NCI-H446 treated with DMSO at 0.1 percent for 48 hours (cell line): Measurements from ENCODE around the gene GRPEL1.

ENCODE experiments used
- DNase-seq: peaks from one replicate; lab custom pipeline; 2025; lab: John Stamatoyannopoulos, UW

The GRPEL1 gene

DNA sequence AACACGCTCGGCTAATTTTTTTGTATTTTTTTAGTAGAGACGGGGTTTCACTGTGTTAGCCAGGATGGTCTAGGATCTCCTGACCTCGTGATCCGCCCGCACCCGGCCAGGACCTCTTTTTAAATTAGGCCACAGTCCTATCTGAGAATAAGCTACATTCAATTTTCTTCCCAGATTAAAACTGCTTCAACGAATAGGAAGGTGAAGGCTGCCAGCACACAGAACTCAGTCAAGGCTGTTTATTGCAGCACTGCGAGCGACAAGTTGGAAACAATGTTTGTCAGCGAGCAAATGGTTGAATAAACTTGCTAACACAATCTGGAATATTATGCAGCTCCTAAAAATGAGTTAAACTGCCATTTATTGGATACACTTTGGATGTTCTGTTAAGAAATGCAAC is 1.9 kb downstream of the GRPEL1 start:
- DNase-seq: no peak

DNA sequence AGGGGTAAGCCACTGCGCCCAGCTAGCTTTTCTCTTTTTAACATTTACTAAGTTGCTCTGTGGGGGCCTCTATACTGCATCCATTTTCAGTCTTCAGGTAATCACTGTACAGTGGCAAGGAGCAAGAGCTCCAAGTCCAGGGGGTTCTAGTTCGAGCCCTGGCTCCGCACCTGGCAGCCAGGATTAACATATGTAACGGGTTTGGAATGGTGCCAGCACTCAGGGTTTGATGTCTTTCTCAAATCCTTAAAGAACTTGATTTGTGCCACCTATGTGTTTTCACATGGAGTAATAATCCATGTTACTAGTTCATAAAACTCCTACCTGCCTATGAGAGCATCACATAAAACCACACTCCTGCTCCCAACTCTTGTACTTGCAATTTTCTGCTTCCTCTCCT is 4.5 kb downstream of the GRPEL1 start:
- no peak for DNase-seq

DNA sequence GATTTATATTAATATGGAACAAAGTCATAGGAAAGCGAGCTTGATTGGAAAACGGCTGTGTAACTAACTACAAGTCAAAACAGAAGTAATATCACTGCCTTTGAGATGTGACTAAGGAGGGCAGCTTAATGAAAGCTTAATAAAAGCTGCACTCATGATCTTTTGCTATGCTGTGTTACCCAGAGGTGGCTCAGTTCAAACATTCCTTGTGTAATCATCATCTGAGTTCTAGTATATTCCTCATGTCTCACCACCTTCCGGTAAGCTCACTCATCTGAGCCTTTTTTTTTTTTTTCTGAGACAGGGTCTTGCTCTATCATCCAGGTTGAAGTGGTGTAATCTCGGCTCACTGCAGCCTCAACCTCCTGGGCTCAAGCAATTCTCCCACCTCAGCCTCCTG is 5.0 kb downstream of the GRPEL1 start:
- DNase-seq: no peak

DNA sequence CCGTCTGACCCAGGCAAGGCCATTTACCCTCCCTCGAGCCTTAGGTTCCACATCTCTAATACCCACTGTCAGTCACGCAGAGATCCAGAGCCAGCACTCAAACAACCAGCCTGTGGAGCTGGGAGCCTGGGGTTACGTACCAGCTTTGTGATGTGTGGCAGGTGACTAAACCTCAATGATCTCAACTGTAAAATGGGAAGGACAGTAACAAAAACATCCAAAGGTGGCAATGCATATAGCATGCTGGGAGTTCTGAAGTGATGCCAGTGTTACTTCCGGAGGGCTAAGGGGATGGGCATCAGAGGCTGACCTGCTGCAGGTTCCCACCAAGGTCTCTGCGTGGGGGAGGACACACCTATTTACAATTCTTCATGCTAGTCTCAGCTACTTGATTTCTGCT is 6.0 kb downstream of the GRPEL1 start:
- DNase-seq: no peak

DNA sequence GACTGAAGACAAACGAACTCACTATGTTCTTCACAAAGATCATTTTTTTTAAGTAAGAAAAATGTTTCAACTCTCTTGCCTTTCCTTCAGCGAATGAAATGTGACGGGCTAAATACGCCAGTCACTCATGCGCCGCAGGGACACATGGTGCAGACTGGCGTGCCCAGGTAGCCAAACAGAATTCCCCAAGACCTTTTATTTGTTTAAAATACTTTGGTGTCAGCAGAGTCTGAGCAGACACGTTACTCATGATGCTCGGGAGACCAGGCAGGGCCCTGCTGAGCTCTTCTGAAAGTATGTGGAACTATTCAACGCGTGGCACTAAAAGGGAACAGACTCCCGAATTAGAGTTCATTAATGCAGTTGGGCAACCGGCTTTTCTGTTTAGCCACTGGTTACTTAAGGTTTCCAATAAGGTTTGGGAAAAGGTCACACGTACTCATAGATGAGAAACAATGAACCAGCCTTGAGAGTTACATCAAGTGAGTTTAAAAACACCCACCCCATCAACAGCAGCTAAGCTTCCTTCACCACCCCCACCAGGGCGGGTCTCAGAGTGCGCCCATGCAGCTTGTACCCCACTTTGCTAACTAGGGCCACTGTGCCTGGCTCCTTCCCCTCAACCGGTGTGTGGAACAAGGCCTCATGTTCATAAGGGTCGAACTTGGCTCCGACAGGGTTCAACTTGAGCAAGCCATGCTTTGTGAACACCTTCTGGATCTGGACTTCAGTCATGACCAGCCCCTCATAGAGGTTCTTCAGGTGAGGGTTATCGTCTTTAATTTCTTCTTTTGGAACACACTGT is 7.3 kb downstream of the GRPEL1 start:
- DNase-seq: no peak

DNA sequence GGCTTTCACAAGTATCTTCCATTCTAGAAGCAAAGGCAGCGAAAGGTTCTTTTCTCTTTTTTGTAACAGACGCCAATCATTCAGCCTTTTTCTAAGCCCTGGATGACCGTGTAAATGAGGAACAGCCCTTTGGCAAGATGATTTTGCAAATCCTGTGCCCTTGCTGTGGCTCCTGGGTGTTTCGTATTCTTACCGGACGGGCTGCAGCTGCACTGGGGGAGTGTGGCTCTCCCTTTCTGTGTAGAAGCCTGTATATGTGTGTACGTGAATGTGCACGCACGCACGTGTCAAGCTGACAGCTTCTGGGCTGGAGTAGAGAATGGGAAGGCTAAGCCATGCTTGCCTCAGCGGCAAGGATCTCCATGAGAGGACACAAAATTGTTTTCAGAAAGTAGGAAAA is 8.2 kb downstream of the GRPEL1 start:
- no peak for DNase-seq

DNA sequence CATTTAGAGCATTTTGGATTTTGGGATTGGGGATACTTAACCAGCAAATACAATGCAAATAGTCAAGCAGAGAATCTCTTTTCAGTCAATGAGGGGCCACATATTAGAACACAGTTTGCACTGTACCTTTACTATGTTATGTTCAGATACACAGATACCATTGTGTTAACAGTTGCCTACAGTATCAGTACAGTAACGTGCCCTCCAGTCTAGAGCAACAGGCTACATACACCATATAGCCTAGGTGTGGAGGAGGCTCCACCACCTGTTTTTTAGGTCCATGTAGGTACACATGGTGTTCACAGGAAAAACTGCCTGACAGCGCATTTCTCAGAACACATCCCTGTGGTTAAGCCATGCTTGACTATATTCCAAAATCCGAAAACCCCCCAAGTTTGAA is 9.1 kb downstream of the GRPEL1 start:
- no peak for DNase-seq

DNA sequence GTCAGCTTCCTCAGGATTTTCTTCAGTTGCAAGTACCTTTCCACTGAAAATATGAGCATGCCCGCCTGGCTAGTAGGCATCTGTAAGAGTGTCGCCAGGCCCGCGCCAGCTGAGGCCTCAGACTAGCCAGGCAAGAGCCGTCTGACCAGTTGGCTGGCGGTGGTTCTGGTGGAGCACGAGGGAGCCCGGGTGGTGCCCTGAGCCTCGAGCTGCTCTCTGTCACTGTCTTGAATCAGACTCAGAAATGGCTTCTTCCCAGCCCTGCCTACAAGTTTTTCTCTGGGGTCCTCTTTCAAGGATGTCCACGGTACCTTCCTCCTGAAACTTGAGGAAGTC is 11.9 kb downstream of the GRPEL1 start:
- no peak for DNase-seq

DNA sequence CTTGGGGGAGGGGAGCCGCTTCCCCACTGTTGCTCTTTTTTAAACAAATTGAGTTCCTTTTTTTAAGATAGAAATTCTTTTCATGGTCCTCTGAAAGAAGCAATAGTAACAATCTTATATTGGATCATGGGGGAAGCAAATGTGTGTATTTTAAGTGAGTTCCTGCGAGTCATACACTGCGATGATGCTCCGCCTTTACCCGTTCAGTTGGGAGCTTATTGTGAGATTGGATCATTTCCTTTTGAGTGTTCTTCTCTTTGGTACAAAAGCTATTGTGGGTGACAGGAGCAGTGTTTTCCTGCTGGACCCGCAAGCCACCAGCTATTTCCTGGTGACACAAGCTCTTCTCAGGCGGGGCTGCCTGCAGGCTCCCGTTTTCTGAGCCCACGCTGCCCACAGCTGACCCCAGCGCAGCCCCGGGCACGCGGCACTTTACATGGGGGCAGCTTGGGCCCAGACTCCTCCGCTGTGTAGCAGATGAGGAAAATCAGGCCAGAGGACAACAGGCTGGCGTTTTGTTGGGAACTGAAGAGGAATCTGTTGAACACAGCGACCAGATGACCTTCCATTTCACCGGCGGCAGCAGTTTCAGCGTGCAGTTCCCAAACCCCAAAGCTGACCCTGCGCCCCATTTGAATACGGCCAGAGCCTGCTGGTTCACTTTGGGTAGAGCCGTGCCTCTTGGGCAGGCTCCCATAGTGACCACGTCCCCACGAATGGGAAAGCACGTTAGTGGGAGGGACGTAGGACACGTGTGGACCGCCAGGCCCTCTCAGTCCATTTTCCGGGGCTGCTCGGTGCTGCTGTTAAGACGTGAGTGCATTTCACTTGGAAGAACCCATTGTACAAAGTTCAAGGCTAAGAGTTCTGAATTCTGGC is 12.5 kb downstream of the GRPEL1 start:
- DNase-seq: no peak

DNA sequence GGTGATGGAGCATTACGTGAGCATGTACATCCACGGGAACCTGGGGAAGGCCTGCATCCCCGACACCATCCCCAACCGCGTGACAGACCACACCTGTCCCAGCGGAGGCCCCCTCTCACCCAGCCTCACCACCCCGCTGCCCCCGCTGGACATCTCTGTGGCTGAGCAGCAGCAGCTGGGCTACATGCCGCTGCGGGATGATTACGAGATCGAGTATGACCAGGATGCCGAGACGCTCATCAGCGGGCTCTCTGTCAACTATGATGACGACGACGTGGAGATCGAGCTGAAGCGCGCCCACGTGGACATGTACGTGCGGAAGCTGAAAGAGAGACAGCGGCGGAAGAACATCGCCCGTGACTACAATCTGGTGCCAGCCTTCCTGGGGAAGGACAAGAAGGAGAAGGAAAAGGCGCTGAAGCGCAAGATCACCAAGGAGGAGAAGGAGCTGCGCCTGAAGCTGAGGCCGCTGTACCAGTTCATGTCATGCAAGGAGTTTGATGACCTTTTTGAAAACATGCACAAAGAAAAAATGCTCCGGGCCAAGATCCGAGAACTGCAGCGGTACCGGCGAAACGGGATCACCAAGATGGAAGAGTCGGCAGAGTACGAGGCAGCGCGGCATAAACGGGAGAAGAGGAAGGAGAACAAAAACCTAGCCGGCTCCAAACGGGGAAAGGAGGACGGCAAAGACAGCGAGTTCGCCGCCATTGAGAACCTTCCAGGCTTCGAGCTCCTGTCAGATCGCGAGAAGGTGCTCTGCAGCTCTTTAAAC is 13.6 kb downstream of the GRPEL1 start:
- DNase-seq: no peak

DNA sequence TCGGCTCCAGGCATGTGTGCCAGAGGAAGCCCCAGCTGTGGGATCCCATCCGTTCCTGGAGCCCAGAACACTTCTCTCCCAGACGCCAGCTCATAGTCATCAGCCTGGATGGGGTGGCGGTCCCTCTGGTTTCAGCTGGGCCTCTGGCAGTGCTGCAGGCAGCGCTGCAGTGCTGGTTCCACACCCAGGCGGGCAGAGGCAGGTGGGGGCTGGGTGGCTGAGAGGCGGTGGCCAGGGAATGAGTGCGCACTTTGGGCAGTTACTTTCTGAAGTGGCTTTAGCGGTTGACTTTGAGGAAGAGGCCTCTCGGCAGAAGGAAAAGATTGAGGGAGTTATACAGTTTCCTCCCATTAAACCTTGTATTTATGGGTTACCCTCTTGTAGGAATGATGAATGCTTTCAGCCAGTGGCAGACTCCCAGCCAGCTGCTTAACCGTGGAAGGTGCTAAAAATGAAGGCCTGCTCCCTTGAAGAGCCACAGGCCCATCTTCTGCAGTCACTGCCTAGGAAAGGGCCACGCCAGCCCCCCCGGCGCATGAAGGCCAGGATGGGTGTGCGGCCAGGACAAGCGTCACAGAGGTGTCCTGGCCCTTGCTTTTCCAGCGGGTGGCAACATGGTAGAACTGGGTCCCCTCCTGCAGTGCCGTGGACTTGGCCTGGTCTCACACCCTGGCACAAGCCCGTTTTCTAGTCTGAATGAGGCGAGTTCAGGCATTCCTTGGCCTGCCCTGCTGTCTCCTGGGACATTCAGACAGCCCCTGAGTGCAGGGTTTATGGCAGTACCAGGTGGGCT is 14.7 kb downstream of the GRPEL1 start:
- DNase-seq: no peak

DNA sequence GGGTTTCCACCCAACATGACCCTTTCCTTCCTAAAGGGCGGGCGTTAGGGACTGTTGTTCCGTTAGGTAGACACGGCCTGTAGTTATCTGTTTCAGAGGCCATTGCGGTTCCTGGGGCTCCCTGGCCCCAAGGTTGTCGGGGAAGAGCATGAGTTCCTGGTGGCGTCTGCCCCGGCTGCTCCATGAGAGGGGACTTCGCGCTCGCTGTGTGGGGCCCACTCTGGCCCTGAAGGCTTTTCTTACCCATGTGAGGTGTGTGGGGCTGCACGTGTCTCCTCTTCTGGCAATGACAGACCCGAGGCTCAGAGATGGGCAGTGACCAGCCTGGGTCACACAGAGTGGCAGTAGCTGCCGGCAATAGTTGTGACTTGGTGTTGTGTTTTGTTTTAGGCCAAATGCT is 15.6 kb downstream of the GRPEL1 start:
- no peak for DNase-seq

DNA sequence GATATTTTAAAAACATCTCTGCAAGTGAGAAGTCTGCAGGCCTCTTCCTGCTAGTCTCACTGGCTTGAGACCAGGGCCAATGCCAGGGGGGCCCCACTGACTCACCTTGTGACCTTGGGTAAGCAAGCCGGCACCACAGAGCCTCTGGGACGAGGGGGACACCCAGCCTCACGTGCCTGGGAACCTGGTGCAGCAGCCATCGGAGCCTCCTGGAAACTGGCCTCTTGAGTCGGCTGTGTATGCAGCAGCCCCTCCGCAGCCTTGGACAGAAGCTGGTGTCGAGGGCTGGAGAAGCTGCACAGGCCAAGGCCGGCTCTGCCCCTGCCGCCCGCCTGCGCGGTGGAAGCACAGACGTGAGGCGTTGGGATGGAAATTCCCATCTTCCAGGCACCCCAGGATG is 16.0 kb downstream of the GRPEL1 start:
- no peak for DNase-seq

DNA sequence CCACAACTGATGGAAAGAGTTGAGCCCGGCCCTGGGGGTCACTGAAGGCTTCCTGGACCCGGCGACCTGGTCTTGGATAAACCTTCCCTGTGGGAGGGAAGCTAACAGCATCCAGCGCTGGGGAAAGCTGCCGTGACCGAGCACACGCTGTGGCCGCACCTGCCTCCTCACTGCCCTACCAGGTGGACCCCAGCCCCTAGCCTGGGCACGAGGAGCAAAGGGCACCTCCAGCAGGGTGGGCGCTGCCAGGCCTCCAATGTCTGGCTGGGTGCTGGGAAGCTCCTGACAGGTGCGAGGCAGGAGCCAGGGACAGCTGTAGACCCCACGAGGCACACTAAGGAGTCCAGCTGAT is 16.7 kb downstream of the GRPEL1 start:
- DNase-seq: no peak

DNA sequence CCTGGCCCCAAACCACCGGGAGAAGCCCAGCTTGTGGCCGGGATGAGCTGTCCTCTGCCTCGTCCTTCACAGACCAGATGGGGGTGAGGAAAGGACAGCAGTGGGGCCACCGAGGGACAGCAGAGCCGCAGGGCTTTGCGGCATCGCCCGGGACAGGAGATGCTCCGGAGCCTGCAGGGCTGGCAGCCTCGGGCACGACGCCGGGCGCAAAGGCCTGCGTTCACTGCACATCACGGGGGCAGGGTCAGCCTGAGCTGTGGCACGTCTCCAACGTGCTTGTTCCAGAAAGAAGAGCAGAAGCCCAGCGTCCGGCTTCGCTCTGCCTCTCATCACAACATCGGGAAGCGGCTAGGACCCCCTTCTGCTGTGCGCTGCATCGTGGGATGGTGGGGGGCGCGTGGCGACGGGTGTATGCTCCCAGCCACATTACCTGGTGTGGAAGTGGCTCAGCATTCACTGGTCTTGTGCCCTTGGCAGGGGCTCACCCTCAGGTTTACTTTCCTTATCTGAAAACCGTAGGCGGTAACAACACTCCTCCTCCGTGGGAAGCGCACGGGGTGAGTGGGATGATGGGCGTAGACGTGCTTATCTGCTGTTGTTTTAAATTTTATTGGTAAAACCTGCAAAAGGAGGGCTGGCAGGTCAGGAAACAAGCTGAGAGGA is 17.3 kb downstream of the GRPEL1 start:
- no peak for DNase-seq

DNA sequence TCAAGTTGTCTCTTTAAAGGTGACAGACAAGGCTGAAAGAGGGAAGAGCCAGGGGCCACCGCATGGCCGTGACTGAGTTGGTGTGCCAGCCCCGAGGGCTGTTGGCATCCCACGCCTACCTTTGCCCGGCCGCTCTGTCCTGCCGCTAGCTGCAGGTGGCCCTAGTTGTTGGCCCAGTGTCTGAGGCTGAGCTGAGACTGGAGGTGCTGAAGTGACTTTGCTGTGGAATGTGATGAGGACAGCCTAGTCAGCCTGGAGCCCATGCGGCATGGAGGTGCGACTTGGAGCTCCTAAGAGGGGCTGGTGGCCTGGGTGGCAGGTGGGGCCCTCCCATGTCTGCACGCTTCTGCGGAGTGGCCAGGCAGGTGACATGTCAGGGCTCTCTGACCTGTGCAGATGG is 18.1 kb downstream of the GRPEL1 start:
- no peak for DNase-seq

DNA sequence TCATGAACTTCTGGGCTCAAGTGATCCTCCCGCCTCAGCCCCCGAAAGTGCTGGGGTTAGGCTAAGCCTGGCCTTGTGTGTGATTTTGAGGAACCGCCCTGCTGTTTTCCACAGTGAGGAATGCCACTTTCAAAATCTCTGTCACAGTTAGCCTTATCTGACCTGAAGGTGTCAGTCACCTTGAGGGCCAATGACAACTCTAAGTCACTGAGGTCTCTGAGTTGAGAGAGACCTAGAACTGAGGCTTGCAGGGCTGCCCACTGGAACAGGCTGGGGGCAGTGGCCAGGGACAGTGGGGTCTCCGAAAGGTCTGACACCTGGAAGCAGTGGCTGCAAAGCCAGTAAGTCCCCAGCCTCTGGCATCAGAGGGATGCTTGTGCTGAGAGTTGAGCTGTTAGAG is 18.6 kb downstream of the GRPEL1 start:
- no peak for DNase-seq

DNA sequence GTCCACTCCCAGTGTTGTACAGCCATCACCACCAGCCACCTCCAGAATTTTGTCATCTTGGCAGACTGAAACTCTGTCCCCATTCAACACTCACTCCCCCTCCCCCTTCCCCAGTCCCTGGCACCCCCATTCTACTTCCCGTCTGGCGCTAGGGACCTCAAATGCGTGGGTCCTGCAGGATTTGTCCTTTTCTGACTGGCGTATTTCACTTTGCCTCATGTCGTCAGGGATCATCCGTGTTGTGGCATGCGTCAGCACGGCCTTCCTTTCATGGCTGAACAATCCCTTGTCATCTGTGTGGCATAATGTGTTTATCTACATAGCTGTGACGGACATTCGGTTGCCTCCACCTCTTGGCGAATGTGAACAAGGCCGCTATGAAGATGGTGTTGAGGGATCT is 19.2 kb downstream of the GRPEL1 start:
- no peak for DNase-seq

DNA sequence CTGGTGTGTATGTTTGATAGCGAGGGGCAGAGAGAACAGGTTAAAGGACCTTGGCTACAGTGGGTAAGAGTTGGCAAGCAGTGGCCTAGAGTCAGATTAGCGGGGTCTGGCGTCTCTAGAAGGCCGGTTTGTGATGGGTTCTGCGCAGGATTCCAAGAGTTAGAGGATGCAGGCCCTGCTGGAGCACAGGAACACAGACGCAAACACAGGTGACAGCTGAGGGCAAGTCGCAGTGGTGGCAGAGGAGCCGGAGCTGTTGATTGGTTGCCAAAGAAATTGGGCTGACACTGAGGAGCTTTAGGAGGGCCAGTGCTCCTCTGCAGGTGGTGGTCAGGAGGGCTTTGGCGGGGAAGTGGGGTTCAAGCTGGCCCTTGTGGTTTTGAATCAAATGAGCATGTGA is 20.9 kb downstream of the GRPEL1 start:
- DNase-seq: no peak

DNA sequence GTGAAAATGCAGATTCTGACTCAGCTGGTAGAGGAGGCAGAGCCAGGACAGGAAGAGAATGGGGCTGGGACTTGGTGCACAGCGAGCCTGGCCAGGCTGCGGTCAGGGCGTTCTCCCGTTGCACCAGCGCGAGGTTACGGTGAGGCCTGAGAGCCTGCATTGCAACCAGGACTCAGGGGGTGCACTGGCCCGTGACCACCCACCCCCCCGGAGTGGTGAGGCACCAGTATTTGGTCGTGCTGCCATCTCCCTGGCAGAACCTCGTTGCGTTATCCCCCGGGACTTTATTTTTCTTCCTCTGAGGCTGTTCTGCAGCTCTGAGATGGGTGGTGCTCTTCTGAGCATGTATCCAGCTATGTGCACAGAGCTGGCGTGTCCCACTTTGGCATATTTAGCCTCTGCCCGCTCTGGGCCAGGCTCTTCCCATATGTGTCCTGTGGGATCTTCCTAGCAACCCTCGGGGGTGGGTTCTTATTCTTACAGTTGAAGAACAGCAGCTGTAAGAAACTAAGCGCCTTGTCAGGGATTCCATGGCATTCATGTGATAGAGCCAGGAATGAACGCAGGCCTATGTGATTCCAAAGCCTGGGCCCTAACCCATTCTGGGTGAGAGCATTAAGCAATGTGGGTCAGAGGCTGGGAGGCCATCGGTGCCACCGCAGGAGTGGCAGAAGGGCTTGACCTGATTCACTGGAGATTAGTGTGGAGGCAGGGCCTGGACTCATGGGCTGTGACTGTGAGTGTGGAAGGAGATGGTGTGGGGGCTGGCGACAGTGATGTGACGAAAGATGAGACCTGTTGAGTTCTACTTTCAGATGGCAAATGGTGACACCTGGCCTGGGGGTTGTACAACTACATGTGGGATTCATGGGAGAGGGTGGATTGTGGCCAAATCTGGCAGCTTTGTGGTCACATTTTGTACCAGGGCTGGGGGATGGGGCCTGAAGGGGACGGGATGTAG is 21.6 kb downstream of the GRPEL1 start:
- DNase-seq: no peak
